ENCODE measurements around the gene EXOSC3. TPM values are rescaled to one million over a fixed set of nuclear protein-coding genes. Genes with fewer than 3 reads are reported as not detected.

Gene EXOSC3
- total and polyA plus RNA-seq, 2 of the 13 experiments (the other 11 are each of a cell fraction or from before 2014, with no cell fraction given) = 17.5 to 68.7 TPM

DNA sequence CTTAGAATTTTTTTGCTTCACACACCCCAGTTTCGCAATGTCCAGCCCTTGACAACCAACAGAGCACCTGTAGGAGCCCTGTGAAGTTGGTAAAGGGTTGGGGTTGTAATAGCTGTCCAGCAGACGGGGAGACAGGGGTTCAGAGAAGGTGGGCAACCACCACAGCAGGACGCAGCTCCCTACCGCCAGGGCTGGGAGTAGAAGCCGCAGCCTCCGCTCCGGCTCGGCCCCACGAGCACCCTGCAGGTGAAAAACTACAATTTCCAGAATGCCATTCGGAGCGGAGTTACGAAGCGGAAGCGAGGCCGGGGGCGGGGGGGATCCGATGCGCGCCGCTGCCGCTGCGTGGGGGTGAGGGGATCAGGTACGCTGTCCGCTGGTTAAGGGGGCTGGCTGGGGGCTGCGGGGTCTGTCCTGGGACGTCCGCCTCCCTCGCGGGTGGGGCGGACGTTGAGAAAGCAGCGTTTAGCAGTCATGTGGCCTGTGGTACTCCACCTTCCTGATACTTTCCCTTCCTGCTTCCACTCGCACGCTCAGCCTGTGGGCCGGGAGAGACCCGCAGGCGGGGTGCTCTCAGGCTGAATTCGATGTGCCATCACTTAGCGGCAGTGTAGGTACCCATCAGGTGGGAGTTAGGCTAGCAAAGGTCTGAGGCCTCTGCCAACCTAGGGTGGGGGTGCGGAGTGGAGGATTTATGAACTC lies 31.2 kb downstream of the EXOSC3 start, which contains the start of gene TRMT10B (continued):
- TF ChIP-seq, protein P1, sequence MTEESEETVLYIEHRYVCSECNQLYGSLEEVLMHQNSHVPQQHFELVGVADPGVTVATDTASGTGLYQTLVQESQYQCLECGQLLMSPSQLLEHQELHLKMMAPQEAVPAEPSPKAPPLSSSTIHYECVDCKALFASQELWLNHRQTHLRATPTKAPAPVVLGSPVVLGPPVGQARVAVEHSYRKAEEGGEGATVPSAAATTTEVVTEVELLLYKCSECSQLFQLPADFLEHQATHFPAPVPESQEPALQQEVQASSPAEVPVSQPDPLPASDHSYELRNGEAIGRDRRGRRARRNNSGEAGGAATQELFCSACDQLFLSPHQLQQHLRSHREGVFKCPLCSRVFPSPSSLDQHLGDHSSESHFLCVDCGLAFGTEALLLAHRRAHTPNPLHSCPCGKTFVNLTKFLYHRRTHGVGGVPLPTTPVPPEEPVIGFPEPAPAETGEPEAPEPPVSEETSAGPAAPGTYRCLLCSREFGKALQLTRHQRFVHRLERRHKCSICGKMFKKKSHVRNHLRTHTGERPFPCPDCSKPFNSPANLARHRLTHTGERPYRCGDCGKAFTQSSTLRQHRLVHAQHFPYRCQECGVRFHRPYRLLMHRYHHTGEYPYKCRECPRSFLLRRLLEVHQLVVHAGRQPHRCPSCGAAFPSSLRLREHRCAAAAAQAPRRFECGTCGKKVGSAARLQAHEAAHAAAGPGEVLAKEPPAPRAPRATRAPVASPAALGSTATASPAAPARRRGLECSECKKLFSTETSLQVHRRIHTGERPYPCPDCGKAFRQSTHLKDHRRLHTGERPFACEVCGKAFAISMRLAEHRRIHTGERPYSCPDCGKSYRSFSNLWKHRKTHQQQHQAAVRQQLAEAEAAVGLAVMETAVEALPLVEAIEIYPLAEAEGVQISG (CRISPR knock-in tag; IDR thresholded peaks at IDR 0.05) = peak; percentile 44; the same call in 1 of the 2 replicates
- TF ChIP-seq NFKB2 (CRISPR knock-in tag; IDR thresholded peaks at IDR 0.05; ENCODE audit: borderline replicate concordance) = no peak; the same call in 1 of the 2 replicates
- TF ChIP-seq ZFX (CRISPR knock-in tag; IDR thresholded peaks at IDR 0.05; ENCODE audit: low read depth) = peak; percentile 88
- peak; percentile 71 for TF ChIP-seq SAP130 (CRISPR knock-in tag; IDR thresholded peaks at IDR 0.05; ENCODE audit: low read depth)
- TF ChIP-seq ZNF350 (CRISPR knock-in tag; IDR thresholded peaks at IDR 0.05; ENCODE audit: borderline replicate concordance, low read depth) = peak; percentile 25; the same call in 1 of the 2 replicates
- peak; percentile 19; the same call in 1 of the 2 replicates for TF ChIP-seq PITX1 (CRISPR knock-in tag; IDR thresholded peaks at IDR 0.05)
- peak; percentile 59; the same call in 1 of the 2 replicates for TF ChIP-seq SMAD1 (CRISPR knock-in tag; IDR thresholded peaks at IDR 0.05; ENCODE audit: borderline replicate concordance, low read depth)
- TF ChIP-seq, protein P2, sequence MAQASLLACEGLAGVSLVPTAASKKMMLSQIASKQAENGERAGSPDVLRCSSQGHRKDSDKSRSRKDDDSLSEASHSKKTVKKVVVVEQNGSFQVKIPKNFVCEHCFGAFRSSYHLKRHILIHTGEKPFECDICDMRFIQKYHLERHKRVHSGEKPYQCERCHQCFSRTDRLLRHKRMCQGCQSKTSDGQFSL (CRISPR knock-in tag; IDR thresholded peaks at IDR 0.05) = peak; percentile 91
- peak; percentile 59; the same call in 1 of the 2 replicates for TF ChIP-seq RBFOX2 (IDR thresholded peaks at IDR 0.05; ENCODE audit: low read depth, low read length)
- peak; percentile 55; the same call in 1 of the 2 replicates for TF ChIP-seq TARDBP (CRISPR knock-in tag; IDR thresholded peaks at IDR 0.05)
- no peak for TF ChIP-seq NFIC (IDR thresholded peaks at IDR 0.05; ENCODE audit: low read length)
- peak; percentile 40 for TF ChIP-seq TAF1 (CRISPR knock-in tag; IDR thresholded peaks at IDR 0.05)
- TF ChIP-seq HOXA3 (CRISPR knock-in tag; IDR thresholded peaks at IDR 0.05) = 0 out of 2 replicates have a peak, but pooled peaks have one; percentile 9
- peak; percentile 71 for TF ChIP-seq PHF8 (CRISPR knock-in tag; IDR thresholded peaks at IDR 0.05)
- TF ChIP-seq IRF2 (CRISPR knock-in tag; IDR thresholded peaks at IDR 0.05) = peak; percentile 64; the same call in 1 of the 2 replicates
- no peak for TF ChIP-seq ZNF775 (CRISPR knock-in tag; IDR thresholded peaks at IDR 0.05; ENCODE audit: borderline replicate concordance)
- 0 out of 2 replicates have a peak, but pooled peaks have one; percentile 64 for TF ChIP-seq ZNF333 (CRISPR knock-in tag; IDR thresholded peaks at IDR 0.05; ENCODE audit: borderline replicate concordance)
- TF ChIP-seq FOSL2 (CRISPR knock-in tag; IDR thresholded peaks at IDR 0.05) = 0 out of 2 replicates have a peak, but pooled peaks have one; percentile 8
- peak; percentile 55; the same call in 1 of the 2 replicates for TF ChIP-seq MAZ (IDR thresholded peaks at IDR 0.05; ENCODE audit: borderline replicate concordance, low read depth, low read length)
- TF ChIP-seq MAZ (CRISPR knock-in tag; IDR thresholded peaks at IDR 0.05; ENCODE audit: low read depth) = peak; percentile 57; the same call in 1 of the 2 replicates
- TF ChIP-seq, protein P3, sequence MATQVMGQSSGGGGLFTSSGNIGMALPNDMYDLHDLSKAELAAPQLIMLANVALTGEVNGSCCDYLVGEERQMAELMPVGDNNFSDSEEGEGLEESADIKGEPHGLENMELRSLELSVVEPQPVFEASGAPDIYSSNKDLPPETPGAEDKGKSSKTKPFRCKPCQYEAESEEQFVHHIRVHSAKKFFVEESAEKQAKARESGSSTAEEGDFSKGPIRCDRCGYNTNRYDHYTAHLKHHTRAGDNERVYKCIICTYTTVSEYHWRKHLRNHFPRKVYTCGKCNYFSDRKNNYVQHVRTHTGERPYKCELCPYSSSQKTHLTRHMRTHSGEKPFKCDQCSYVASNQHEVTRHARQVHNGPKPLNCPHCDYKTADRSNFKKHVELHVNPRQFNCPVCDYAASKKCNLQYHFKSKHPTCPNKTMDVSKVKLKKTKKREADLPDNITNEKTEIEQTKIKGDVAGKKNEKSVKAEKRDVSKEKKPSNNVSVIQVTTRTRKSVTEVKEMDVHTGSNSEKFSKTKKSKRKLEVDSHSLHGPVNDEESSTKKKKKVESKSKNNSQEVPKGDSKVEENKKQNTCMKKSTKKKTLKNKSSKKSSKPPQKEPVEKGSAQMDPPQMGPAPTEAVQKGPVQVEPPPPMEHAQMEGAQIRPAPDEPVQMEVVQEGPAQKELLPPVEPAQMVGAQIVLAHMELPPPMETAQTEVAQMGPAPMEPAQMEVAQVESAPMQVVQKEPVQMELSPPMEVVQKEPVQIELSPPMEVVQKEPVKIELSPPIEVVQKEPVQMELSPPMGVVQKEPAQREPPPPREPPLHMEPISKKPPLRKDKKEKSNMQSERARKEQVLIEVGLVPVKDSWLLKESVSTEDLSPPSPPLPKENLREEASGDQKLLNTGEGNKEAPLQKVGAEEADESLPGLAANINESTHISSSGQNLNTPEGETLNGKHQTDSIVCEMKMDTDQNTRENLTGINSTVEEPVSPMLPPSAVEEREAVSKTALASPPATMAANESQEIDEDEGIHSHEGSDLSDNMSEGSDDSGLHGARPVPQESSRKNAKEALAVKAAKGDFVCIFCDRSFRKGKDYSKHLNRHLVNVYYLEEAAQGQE (IDR thresholded peaks at IDR 0.05; ENCODE audit: borderline replicate concordance in 1 of 2, low read depth in 1 of 2, low read length in 2 of 2) = no peak
